Adrenal gland (tissue), 5 donors: ENCODE measurements around the gene MKNK2.

ENCODE experiments used
- CTCF ChIP-seq, 6 experiments: fragments of 450-650 bp in 4 of 6; fragments of 200-600 bp in 2 of 6; sonication (generic) in 1 of 6; IDR thresholded peaks; 1 replicate in 5 of 6; 2 replicates in 1 of 6; pipeline versions ENCODE4 v1.5.1 to v1.8.0; 2016 to 2021; ENCODE audit warnings: antibody characterized with exemption in 6 of 6, mild to moderate bottlenecking in 2 of 6, moderate library complexity in 1 of 6
- POLR2A ChIP-seq, 2 donors: fragments of 450-650 bp; IDR thresholded peaks; one replicate each; pipeline ENCODE4 v1.6.1; 2017; ENCODE audit warnings: antibody characterized with exemption in 2 of 2, mild to moderate bottlenecking in 2 of 2, moderate library complexity in 1 of 2
- donor health status: DM: no; HTN: no; CAD: no.

GRCh38 chr19:2021453-2022140 is 29.4 kb downstream of the MKNK2 start:
- TF ChIP-seq CTCF (IDR thresholded peaks at IDR 0.05) (no peak), POLR2A (IDR thresholded peaks at IDR 0.05) (no peak)
